Suprapubic skin (tissue), 3 donors: ENCODE data around the gene BTC.

Experiments
- EP300 ChIP-seq: sonication (generic); formaldehyde crosslinking; IDR thresholded peaks from one replicate; pipeline ENCODE4 v1.6.1; 2017; ENCODE audit warnings: antibody characterized with exemption
- POLR2A ChIP-seq, 2 donors: fragments of 450-650 bp; IDR thresholded peaks; one replicate each; pipeline ENCODE4 v1.6.1; 2017; ENCODE audit warnings: antibody characterized with exemption in 2 of 2, mild to moderate bottlenecking in 2 of 2, moderate library complexity in 2 of 2
- TF ChIP-seq, protein P1 (sequence below), 2 donors: fragments of 200-600 bp in 1 of 2; fragments of 450-650 bp in 1 of 2; sonication (generic) in 1 of 2; IDR thresholded peaks; one replicate each; pipeline ENCODE4 v1.5.1; 2016 to 2019; ENCODE audit warnings: antibody characterized with exemption in 2 of 2, mild to moderate bottlenecking in 1 of 2, moderate library complexity in 1 of 2

DNA sequence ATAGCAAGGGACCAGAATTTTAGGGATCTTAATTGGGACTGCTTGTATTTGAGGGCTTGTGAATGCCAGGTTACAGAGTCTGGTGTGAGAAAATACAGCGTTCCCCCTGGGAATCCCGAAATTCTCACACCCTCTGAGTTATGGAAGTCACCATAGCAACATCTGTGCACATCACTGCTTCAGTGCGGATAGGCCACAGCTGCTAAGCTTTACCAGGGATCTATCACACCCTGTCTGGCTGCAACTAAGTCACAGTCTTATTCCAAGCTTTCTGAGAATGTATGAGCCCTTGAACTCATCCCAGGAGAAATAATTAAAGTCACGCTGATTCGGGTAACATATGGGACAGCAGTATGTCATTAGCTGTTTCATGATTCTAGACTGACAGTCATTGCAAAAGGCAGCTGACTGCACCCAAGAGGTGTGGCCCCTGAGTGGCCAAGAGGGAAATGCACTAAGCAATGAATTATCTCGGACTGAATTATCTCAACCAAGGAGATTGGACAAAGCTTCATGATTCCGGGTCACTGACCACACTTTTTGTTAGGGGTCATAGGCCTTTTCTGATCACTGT is 46.7 kb upstream of the BTC start:
- no peak for TF ChIP-seq POLR2A (IDR thresholded peaks at IDR 0.05)
- TF ChIP-seq, protein P1, sequence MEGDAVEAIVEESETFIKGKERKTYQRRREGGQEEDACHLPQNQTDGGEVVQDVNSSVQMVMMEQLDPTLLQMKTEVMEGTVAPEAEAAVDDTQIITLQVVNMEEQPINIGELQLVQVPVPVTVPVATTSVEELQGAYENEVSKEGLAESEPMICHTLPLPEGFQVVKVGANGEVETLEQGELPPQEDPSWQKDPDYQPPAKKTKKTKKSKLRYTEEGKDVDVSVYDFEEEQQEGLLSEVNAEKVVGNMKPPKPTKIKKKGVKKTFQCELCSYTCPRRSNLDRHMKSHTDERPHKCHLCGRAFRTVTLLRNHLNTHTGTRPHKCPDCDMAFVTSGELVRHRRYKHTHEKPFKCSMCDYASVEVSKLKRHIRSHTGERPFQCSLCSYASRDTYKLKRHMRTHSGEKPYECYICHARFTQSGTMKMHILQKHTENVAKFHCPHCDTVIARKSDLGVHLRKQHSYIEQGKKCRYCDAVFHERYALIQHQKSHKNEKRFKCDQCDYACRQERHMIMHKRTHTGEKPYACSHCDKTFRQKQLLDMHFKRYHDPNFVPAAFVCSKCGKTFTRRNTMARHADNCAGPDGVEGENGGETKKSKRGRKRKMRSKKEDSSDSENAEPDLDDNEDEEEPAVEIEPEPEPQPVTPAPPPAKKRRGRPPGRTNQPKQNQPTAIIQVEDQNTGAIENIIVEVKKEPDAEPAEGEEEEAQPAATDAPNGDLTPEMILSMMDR (IDR thresholded peaks at IDR 0.05), result no peak
- no peak for TF ChIP-seq EP300
